ENCODE measurements around the gene SLC16A2.

SLC16A2 gene

GRCh38 chrX:74540635-74541249 lies 119.4 kb downstream of the SLC16A2 start:
- DNase-seq = no peak

GRCh38 chrX:74545880-74546523 lies 124.7 kb downstream of the SLC16A2 start:
- no peak for DNase-seq

- DNase-seq = no peak
Observed at GRCh38 chrX:74546984-74547383, 125.7 kb downstream of the SLC16A2 start.

GRCh38 chrX:74550295-74550802 lies 129.1 kb downstream of the SLC16A2 start:
- DNase-seq = peak; percentile 0

GRCh38 chrX:74551934-74552333 lies 130.6 kb downstream of the SLC16A2 start:
- DNase-seq = no peak

GRCh38 chrX:74557378-74557777 lies 136.1 kb downstream of the SLC16A2 start:
- no peak for DNase-seq

- DNase-seq = no peak
Observed at GRCh38 chrX:74578137-74578536, 156.8 kb downstream of the SLC16A2 start.

- no peak for DNase-seq
Observed at GRCh38 chrX:74579597-74580198, 158.4 kb downstream of the SLC16A2 start.
